HepG2 (cell line): ENCODE measurements around the gene RAG2. TPM values are rescaled to one million over a fixed set of nuclear protein-coding genes. Genes with fewer than 3 reads are reported as not detected.

ENCODE experiments used
- ATAC-seq: fragments of 200-7000 bp; cut with Tn5 transposase; 3 replicates; pipeline ENCODE4 v1.9.1; 2020; ENCODE audit warnings: mild to moderate bottlenecking, moderate library complexity
- BruUV-seq: library from RNA; stranded (reverse); fragments of 400-500 nt; replicated peaks from 2 replicates; lab custom pipeline; 2021; lab: Mats Ljungman, UMichigan
- CTCF ChIA-PET: fragments of 300-600 bp; formaldehyde crosslinking; extraction: SDS; loops from one replicate; lab custom pipeline; 2021; ENCODE audit warnings: low total read pairs, inconsistent platforms, low intra/inter-chr PET ratio; lab: Yijun Ruan, JAX
- POLR2A ChIA-PET: fragments of 350-600 bp; sonication (Branson Sonifier 250); formaldehyde crosslinking; loops from one replicate; lab custom pipeline; 2020; ENCODE audit warnings: antibody characterized with exemption, inconsistent platforms; lab: Yijun Ruan, JAX
- DNase-seq: peaks from one replicate; pipeline ENCODE4 v3.0.0-alpha.2; 2015; ENCODE audit warnings: low spot score
- FAIRE-seq: peaks from 3 replicates; lab custom pipeline; 2011; peaks lifted over from hg19 to GRCh38; lab: Jason Lieb, UNC
- H2AFZ ChIP-seq: one replicate; pipeline ENCODE4 v1.6.1; 2011; ENCODE audit warnings: low read length, inconsistent platforms
- H3K27ac ChIP-seq: fragments of 300-600 bp; 3 replicates; pipeline ENCODE4 v1.8.0; 2011; ENCODE audit warnings: mixed run types, mild to moderate bottlenecking, mixed read lengths, low read length, inconsistent platforms; ENCODE audit not compliant: insufficient read depth; ENCODE audit errors: extremely low read length
- H3K27me3 ChIP-seq, 2 experiments: fragments of 200-600 bp in 1 of 2; 2 replicates in 1 of 2; 3 replicates in 1 of 2; pipeline versions ENCODE4 v1.6.0 to v1.8.0; 2011; ENCODE audit warnings: low read length in 2 of 2, mild to moderate bottlenecking in 2 of 2, moderate library complexity in 2 of 2, inconsistent platforms in 1 of 2; ENCODE audit not compliant: insufficient read depth in 2 of 2, control insufficient read depth in 1 of 2
- H3K36me3 ChIP-seq, 2 experiments: fragments of 200-600 bp in 1 of 2; replicated peaks in 1 of 2; 2 replicates in 1 of 2; 3 replicates in 1 of 2; pipeline versions ENCODE4 v1.5.1 to v1.8.0; 2011; ENCODE audit warnings: low read length in 2 of 2, inconsistent platforms in 1 of 2; ENCODE audit not compliant: insufficient read depth in 2 of 2, control insufficient read depth in 1 of 2
- H3K4me1 ChIP-seq: 2 replicates; pipeline ENCODE4 v1.5.1; 2012; ENCODE audit warnings: low read length, inconsistent platforms; ENCODE audit not compliant: insufficient read depth
- H3K4me2 ChIP-seq: 2 replicates; pipeline ENCODE4 v1.6.0; 2011; ENCODE audit warnings: low read depth, low read length, inconsistent platforms
- H3K4me3 ChIP-seq, 3 experiments: fragments of 200-600 bp in 1 of 3; sonication (generic), shearing (Covaris generic) in 1 of 3; replicated peaks in 1 of 3; 2 replicates each; pipeline ENCODE4 v1.5.1; 2011 to 2016; ENCODE audit warnings: low read length in 3 of 3, inconsistent platforms in 2 of 3, low read depth in 2 of 3, mild to moderate bottlenecking in 2 of 3, control low read depth in 1 of 3, mixed read lengths in 1 of 3; ENCODE audit not compliant: insufficient read depth in 1 of 3
- H3K79me2 ChIP-seq: one replicate; pipeline ENCODE4 v1.6.1; 2011; ENCODE audit warnings: low read length, inconsistent platforms; ENCODE audit not compliant: insufficient read depth
- H3K9ac ChIP-seq: 2 replicates; pipeline ENCODE4 v1.6.0; 2011; ENCODE audit warnings: mild to moderate bottlenecking, low read depth, low read length, inconsistent platforms; ENCODE audit not compliant: insufficient read depth
- H3K9me3 ChIP-seq: 2 replicates; pipeline ENCODE4 v1.5.1; 2012; ENCODE audit warnings: mild to moderate bottlenecking, low read length
- H4K20me1 ChIP-seq: 2 replicates; pipeline ENCODE4 v1.6.0; 2011; ENCODE audit warnings: inconsistent platforms, mild to moderate bottlenecking, low read length, moderate library complexity; ENCODE audit not compliant: insufficient read depth
- HDAC1 ChIP-seq: sonication (generic); formaldehyde crosslinking; IDR thresholded peaks from 2 replicates; pipeline ENCODE4 v1.5.1; 2020; ENCODE audit warnings: mild to moderate bottlenecking, missing genetic modification reagents
- HNF4G ChIP-seq, 2 experiments: sonication (generic) in 1 of 2; formaldehyde crosslinking in 1 of 2; IDR thresholded peaks; 2 replicates each; pipeline versions ENCODE4 v1.4.0 to v1.6.1; 2011 to 2020; ENCODE audit warnings: borderline replicate concordance in 2 of 2, low read depth in 2 of 2, mild to moderate bottlenecking in 2 of 2, low read length in 1 of 2, missing genetic modification reagents in 1 of 2, moderate library complexity in 1 of 2
- KDM6A ChIP-seq: IDR thresholded peaks from 2 replicates; pipeline ENCODE4 v1.6.1; 2016; ENCODE audit warnings: low read depth
- NR2F2 ChIP-seq: IDR thresholded peaks from 2 replicates; pipeline ENCODE4 v1.6.1; 2012; ENCODE audit warnings: low read depth, inconsistent platforms, borderline replicate concordance
- RBFOX2 ChIP-seq: fragments of 200-400 bp; formaldehyde crosslinking; IDR thresholded peaks from 2 replicates; pipeline ENCODE4 v1.6.1; 2017; ENCODE audit warnings: low read depth, mild to moderate bottlenecking, low read length
- RCOR2 ChIP-seq: IDR thresholded peaks from 2 replicates; pipeline ENCODE4 v1.6.1; 2016; ENCODE audit warnings: missing biosample characterization, missing genetic modification reagents
- SRSF9 ChIP-seq: fragments of 200-400 bp; formaldehyde crosslinking; IDR thresholded peaks from 2 replicates; pipeline ENCODE4 v1.6.1; 2018; ENCODE audit warnings: borderline replicate concordance, mild to moderate bottlenecking, low read depth, low read length; ENCODE audit not compliant: insufficient read depth, poor library complexity, severe bottlenecking
- TERF1 ChIP-seq: sonication (generic); formaldehyde crosslinking; IDR thresholded peaks from 2 replicates; pipeline ENCODE4 v1.8.0; 2022; ENCODE audit warnings: mild to moderate bottlenecking, missing genetic modification reagents, moderate library complexity
- TSC22D2 ChIP-seq: sonication (generic); formaldehyde crosslinking; IDR thresholded peaks from 2 replicates; pipeline ENCODE4 v1.5.1; 2020; ENCODE audit warnings: missing genetic modification reagents, mild to moderate bottlenecking, borderline replicate concordance
- ZNF282 ChIP-seq: fragments of 450-650 bp; IDR thresholded peaks from 2 replicates; pipeline ENCODE4 v1.6.1; 2018; ENCODE audit not compliant: partially characterized antibody
- WGBS: methylation state at CpG from one replicate; pipeline ENCODE4 v1.1.6; 2017; ENCODE audit warnings: low lambda C conversion rate; 5-methylcytosine and 5-hydroxymethylcytosine counted together
- in situ Hi-C: cut with HindIII; loops from 2 replicates; pipeline ENCODE4 v1.10.0; 2017; ENCODE audit warnings: low pct_unique_long_range_greater_than_20kb; ENCODE audit not compliant: extremely low pct_ligation_motif_present
- intact Hi-C: fragments of 100-400 bp; cut with micrococcal nuclease; formaldehyde crosslinking; loops from one replicate; pipeline ENCODE4 v1.10.0; 2022; ENCODE audit not compliant: unreplicated experiment
- polyA plus RNA-seq, 8 experiments: library from polyadenylated mRNA; depleted of rRNA in 3 of 8; stranded (reverse) in 7 of 8; unstranded in 1 of 8; fragments of >200 nt; fragmentation: Illumina TruSeq in 4 of 8; extraction: Trizol in 4 of 8; gene quantifications; 2 replicates each; pipeline versions ENCODE4 v1.2.1 to v1.2.3, GENCODE V29; 2011 to 2016; ENCODE audit warnings: low read depth in 4 of 8, missing spikeins in 1 of 8, mixed read lengths in 1 of 8; ENCODE audit not compliant: insufficient read depth in 1 of 8
- total RNA-seq, 5 experiments: library from RNA; depleted of rRNA; stranded (reverse); fragments of >200 nt; fragmentation: Illumina TruSeq; extraction: Trizol; gene quantifications; 2 replicates each; pipeline ENCODE4 v1.2.3, GENCODE V29; 2016; ENCODE audit warnings: low read depth in 1 of 5
- TF ChIP-seq, protein P1 (sequence below): sonication (generic); formaldehyde crosslinking; IDR thresholded peaks from 2 replicates; pipeline ENCODE4 v1.5.0; 2020; ENCODE audit warnings: missing genetic modification reagents, mild to moderate bottlenecking, borderline replicate concordance
- TF ChIP-seq, protein P2 (sequence below): sonication (generic); formaldehyde crosslinking; IDR thresholded peaks from 2 replicates; pipeline ENCODE4 v1.4.0; 2020; ENCODE audit warnings: missing genetic modification reagents, low read depth, mild to moderate bottlenecking, borderline replicate concordance

The RAG2 gene
- total and polyA plus RNA-seq, 2 of the 13 experiments (the other 11 are each of a cell fraction or from before 2014, with no cell fraction given): not detected

DNA sequence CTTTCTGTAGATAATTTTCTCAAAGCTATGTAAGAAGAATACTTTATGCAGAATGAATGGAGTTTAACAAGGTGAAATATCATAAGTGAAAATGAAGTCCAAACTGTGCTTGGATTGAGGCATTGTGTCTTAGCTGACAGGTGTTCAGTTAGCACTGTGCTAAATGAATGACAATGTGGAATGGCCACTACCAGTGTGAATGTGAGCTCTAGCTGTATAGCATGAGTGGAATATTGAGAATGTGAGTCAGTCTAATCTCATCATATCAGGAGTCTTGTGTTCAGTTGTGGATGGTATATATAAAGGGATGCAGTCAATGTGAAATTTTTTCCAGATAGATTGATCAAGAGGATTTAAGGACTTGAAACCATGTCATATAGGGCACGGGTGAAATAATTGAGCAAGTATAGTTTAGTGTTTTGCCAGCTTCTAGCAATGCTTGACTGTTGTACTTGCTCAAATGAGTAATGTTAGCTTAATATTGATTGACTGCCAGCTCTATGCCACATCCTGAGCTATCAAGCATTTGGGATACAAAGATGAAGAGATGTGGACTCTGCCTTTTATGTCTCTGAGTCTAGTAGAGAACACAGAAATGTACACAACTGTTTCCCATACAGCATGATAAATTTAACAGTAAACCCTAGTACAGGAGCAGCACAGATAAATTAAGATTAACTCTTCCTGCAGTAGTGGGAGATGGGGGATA lies 10.6 kb upstream of the RAG2 start:
- H3K79me2 ChIP-seq: no peaks in the 10 kb centered on the region
- no peak overlapping the region for H3K4me2 ChIP-seq
- H2AFZ ChIP-seq: no peak overlapping the region
- H4K20me1 ChIP-seq: no peaks in the 10 kb centered on the region
- in situ Hi-C loops: no loop called here
- no peak overlapping the region for H3K4me3 ChIP-seq
- ChIA-PET POLR2A (no interaction called here), CTCF (no interaction called here)
- H3K9me3 ChIP-seq: no peaks in the 10 kb centered on the region
- no peak; the same call in 2 of the 3 replicates for ATAC-seq
- no peaks in the 10 kb centered on the region; a peak in 1 of 5 replicates for H3K27me3 ChIP-seq
- DNase-seq: no peak
- no peak overlapping the region for H3K9ac ChIP-seq
- H3K27ac ChIP-seq: no peak overlapping the region
- intact Hi-C loops: no loop called here
- 13% methylated on average over 1 of the region's 1 CpG for WGBS
- H3K4me1 ChIP-seq: no peaks in the 10 kb centered on the region
- no peaks in the 10 kb centered on the region for H3K36me3 ChIP-seq
- TF ChIP-seq, protein P1, sequence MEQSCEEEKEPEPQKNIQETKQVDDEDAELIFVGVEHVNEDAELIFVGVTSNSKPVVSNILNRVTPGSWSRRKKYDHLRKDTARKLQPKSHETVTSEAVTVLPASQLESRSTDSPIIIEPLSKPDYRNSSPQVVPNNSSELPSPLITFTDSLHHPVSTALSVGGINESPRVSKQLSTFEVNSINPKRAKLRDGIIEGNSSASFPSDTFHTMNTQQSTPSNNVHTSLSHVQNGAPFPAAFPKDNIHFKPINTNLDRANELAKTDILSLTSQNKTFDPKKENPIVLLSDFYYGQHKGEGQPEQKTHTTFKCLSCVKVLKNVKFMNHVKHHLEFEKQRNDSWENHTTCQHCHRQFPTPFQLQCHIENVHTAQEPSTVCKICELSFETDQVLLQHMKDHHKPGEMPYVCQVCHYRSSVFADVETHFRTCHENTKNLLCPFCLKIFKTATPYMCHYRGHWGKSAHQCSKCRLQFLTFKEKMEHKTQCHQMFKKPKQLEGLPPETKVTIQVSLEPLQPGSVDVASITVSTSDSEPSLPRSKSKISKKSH (CRISPR knock-in tag): no peak
- no peak for TF ChIP-seq TSC22D2 (CRISPR knock-in tag)
- no peak for TF ChIP-seq RCOR2
- TF ChIP-seq TERF1: no peak
- TF ChIP-seq SRSF9: no peak
- TF ChIP-seq RBFOX2: no peak
- TF ChIP-seq, protein P2, sequence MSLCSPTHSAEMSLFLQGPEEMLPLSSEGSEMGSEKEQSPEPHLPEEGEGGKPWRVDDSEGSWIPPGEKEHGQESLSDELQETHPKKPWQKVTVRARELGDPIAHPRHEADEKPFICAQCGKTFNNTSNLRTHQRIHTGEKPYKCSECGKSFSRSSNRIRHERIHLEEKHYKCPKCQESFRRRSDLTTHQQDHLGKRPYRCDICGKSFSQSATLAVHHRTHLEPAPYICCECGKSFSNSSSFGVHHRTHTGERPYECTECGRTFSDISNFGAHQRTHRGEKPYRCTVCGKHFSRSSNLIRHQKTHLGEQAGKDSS: no peak
- TF ChIP-seq HDAC1 (CRISPR knock-in tag): no peak
- no peak for TF ChIP-seq NR2F2
- TF ChIP-seq ZNF282: no peak
- no peak for TF ChIP-seq KDM6A
- TF ChIP-seq HNF4G (IDR thresholded peaks at IDR 0.05; ENCODE audit: borderline replicate concordance, low read depth, low read length): no peak
- TF ChIP-seq HNF4G (CRISPR knock-in tag; IDR thresholded peaks at IDR 0.05; ENCODE audit: borderline replicate concordance, low read depth): no peak
- BruUV-seq: no TSS peak
- FAIRE-seq: no peak
